ENCODE data around the gene ATL3. TPM values are rescaled to one million over a fixed set of nuclear protein-coding genes. Genes with fewer than 3 reads are reported as not detected.
A peak's percentile ranks its signal among the peaks of the same experiment; 100 is the strongest.

ATL3 gene
- total RNA-seq, 1 experiment from 2014 or later, result 24.0 TPM

DNA sequence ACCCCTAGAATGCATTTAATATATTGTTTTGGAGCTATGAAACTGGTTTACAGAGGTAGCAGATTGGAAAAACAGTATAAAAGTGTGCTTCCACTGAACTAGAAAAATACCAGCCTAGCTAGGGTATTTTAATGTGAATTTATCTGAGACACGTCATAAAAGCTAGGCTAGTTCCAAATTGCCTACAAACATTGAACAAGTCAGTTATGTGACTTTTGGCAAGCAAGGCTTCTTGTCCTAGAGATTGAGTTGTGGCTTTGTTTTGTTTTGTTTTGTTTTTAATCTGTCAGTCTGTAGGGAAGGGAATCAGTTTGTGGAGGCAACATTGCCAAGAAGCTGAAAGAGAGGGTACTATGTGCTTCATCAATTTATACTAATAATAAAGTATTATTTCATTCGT lies 34.4 kb upstream of the ATL3 start:
- Histone ChIP-seq H4K91ac (ENCODE audit: insufficient read length, low read depth, low read length) (no peak overlapping the region), H3K56ac (ENCODE audit: insufficient read length, low read depth, low read length) (no peak overlapping the region), H3K79me1 (ENCODE audit: insufficient read depth, low read depth, low read length, poor library complexity, severe bottlenecking) (no peaks in the 10 kb centered on the region), H3K4ac (ENCODE audit: low read depth, low read length) (no peak overlapping the region), H3K27ac (ENCODE audit: insufficient read length, low read depth, low read length) (no peak overlapping the region), H4K8ac (replicated peaks; ENCODE audit: insufficient read length, low read depth, low read length) (no peak overlapping the region), H3K23me2 (ENCODE audit: insufficient read length, low read depth, low read length, poor library complexity, severe bottlenecking) (no peaks in the 10 kb centered on the region), H3K27me3 (ENCODE audit: insufficient read depth, low read length) (no peaks in the 10 kb centered on the region), H3K4me1 (ENCODE audit: insufficient read depth, low read length) (no peaks in the 10 kb centered on the region), H2BK5ac (ENCODE audit: insufficient read length, low read length) (no peak overlapping the region), H4K5ac (ENCODE audit: insufficient read length, low read depth, low read length) (no peak overlapping the region), H3K23ac (ENCODE audit: insufficient read length, low read depth, low read length) (no peak overlapping the region), H4K20me1 (ENCODE audit: control insufficient read depth, insufficient read depth, insufficient read length) (no peaks in the 10 kb centered on the region), H2BK120ac (ENCODE audit: low read depth, low read length, poor library complexity, severe bottlenecking) (no peak overlapping the region), H3K18ac (ENCODE audit: insufficient read length, low read depth, low read length) (no peak overlapping the region), H3K4me2 (ENCODE audit: insufficient read depth, insufficient read length, low read length) (no peak overlapping the region), H2AK5ac (ENCODE audit: insufficient read length, low read length) (no peak overlapping the region), H3T11ph (ENCODE audit: low read length) (no peak overlapping the region), H3K9me3 (ENCODE audit: control insufficient read depth, low read depth, low read length) (no peaks in the 10 kb centered on the region), H2AFZ (ENCODE audit: low read length) (no peak overlapping the region), H3K79me2 (ENCODE audit: insufficient read depth, low read length) (peaks cover 6% of the 10 kb centered on the region; the same call in 1 of the 2 replicates), H2BK15ac (ENCODE audit: low read depth, low read length) (no peak overlapping the region), H3K14ac (ENCODE audit: insufficient read depth, low read length) (no peak overlapping the region), H2BK12ac (ENCODE audit: insufficient read length, low read depth, low read length) (no peak overlapping the region), H2BK20ac (ENCODE audit: low read depth, low read length, poor library complexity, severe bottlenecking) (no peak overlapping the region), H3K9ac (ENCODE audit: extremely low read depth, insufficient read length, low read length) (no peak overlapping the region)
- Mint-ChIP-seq H3K4me1 (peaks cover 3 to 10% of the 10 kb centered on the region in 2 experiments; a peak in 3 of 4 replicates), H3K27ac (peak overlapping the region in 1 of 3 experiments; percentile 68; a peak in 1 of 7 replicates), H3K36me3 (ENCODE audit: insufficient read depth in 1 of 3, low read depth in 3 of 3) (peaks cover 7 to 12% (median 10%) of the 10 kb centered on the region in 3 experiments), H3K4me3 (no peak overlapping the region), H3K9me3 (peaks cover 0 to 3% of the 10 kb centered on the region in 2 experiments; a peak in 2 of 5 replicates), H3K27me3 (ENCODE audit: low read depth) (no peaks in the 10 kb centered on the region)
- no peak for TF ChIP-seq CTCF (conservative IDR thresholded peaks at IDR 0.05)
- DNase-seq, result no peak
- WGBS (ENCODE audit: extremely low coverage, insufficient read length, low lambda C conversion rate), result no CpG with 5 or more reads among the region's 2 CpGs

Measured in H9 (cell line).